Raji (cell line): ENCODE measurements around the gene HDGF.

Experiments
- POLR2A ChIP-seq: IDR thresholded peaks from 2 replicates; pipeline ENCODE4 v1.6.1; 2011; ENCODE audit warnings: low read depth, low read length, control low read depth; ENCODE audit not compliant: insufficient read depth

Gene HDGF

DNA sequence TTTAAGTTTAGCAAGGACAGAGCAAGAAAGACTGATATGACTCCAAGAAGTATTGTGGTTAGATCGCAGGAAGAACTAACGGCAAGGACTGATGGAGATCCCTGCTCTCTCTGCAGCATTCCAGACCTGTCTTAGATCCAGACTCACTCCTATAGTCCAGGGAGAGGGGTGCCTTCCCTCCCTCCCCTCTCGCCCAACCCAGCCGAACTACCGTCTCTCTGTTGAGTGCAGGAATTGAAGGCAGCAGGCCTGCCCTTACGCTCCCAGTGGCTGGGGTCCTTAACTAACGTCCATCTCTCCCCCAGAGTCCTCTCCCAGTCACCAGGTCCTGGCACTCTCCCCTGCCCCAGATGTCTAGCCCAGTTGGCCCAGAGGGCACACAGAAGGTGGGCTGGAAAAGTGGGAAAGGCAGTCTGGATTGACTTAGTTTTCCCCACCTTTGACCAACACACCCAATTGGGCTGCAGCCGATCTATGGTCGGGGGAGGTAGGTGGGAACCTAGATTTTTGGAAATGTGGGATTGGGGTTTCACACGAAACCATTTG lies 47.2 kb downstream of the HDGF start:
- no peak for TF ChIP-seq POLR2A

- no peak for TF ChIP-seq POLR2A
These were observed 47.7 kb downstream of the HDGF start for GRCh38 chr1:156703741-156704140.

DNA sequence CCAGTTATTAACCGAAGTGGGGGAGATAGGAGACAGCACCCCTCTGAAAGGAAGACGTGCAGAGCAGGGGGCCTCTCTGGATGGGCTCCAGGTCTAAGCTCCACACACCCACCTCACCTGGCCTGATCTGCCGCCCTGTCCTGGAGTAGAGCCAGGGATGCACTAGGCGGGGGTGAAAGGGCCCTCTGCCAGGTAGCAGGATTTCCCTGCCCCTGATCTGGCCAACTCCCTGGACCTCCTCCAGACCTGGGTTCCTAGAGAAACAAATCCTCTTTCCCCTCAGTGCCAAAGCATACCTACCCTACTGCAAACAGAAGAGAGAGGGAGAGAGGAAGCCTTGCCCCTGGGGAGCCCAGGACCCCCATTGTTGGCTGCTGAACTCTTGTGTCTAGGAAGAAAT lies 48.1 kb downstream of the HDGF start:
- no peak for TF ChIP-seq POLR2A

- TF ChIP-seq POLR2A: no peak
These were observed 50.5 kb downstream of the HDGF start for GRCh38 chr1:156700736-156701531.

DNA sequence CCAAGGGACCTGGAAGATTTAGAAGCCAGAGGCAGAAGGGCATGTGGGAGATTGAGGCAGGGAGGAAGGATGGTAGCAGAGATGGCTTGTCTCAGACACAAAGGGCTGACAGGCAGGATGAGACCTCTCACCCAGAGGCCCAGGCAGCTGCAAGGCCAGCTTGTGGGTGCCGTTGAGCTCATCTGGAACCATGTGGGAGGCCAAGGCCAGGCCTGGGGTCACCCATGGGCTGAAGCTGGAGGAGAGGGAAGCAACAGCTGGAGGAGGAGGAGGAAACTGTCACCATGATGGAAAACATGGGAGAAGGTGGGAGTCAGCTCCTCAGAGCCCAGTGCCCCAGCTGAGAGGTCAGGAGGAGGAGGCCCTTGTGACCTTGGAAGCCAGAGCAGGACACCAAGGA lies 52.5 kb downstream of the HDGF start:
- no peak for TF ChIP-seq POLR2A

DNA sequence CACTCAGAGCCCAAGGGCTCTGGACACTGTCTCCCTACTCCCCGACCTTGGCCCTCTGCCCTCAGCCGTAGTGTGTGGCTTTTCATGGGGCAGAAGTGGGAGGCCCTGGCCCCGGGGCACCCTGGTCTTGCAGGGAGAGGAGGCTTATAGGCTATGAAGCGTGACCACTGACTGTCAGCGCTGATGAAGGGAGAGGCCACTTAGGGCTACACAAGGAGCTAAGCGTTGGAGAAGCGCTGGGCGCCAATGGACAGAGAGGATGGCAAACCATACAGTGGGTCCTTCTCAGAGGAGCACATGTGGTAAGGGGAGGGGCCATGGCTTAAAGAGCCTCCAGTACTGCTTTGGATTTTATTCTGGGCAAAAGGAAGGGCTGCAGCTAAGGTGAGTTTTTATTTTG lies 54.0 kb downstream of the HDGF start:
- TF ChIP-seq POLR2A: no peak

DNA sequence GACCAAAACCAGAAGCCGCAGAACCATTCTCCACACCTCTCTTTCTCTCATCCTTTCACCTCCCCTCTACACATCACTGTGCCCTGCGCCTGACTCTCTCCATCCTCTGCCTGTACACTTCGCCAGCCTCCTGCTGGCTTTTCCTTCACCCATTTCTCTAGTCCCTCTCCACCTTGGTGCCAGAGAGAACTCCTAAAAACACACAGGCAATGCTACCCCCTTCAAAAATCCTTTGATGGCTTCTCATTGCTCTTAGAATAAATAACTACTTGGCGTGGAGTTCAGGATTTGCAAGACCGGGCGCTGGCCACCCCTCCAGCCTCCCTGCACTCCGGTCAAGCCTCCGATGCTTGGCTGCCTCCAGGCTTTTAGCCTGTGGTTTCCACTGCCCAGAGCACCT lies 54.7 kb downstream of the HDGF start:
- TF ChIP-seq POLR2A: no peak

DNA sequence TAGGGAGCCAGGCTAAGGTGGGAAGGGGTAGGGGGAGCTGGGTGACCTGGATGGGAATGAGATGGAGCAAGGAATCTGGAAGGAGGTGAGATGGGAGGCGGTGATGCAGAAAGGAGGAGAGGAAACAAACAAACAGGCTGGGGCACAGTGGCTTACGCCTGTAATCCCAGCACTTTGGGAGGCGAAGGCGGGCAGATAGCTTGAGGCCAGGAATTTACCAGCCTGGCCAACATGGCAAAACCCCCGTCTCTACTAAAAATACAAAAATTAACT lies 56.8 kb downstream of the HDGF start:
- TF ChIP-seq POLR2A: no peak

DNA sequence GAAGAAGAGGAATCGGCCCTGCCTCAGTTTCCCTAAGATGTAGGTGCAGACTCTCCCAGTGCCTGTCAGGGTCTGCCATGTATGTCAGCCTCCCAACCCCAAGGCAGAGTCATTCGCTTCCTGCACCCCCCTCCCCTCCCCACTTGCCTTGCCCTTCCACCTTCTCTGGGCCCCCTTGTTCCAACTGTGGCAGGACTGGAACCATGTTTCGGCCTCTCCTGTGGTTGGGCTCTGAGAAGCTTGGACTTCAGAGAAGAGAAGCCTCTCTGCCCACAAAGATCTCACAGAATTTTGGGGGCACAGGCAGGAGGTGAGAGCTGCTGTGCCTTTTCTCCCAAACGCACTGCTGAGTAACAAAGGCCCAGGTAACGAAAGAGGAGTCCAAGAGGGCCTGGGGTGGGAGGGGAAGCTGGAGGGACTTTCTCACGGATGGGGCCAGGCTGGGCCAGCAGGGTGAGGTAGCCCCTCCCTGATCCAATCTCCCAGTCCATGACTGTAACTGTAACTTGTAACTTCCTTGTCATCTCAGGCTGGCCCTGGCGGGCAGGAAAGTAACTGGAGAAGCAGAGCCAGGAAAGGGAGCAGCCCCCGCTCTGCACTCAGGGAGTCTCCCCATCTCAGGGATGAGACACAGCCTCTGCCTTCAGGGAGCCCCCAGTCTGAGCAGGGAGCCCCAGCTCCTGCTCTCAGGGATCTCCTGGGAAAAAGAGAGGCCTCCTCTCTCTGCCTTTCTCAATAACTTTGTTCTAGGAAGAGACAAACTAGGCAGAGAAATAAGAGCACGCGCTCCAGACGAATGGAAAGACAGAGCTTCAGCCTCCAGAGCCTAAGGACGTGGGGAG lies 57.4 kb downstream of the HDGF start:
- no peak for TF ChIP-seq POLR2A

- TF ChIP-seq POLR2A: no peak
These were observed 58.3 kb downstream of the HDGF start for GRCh38 chr1:156692925-156693847.

DNA sequence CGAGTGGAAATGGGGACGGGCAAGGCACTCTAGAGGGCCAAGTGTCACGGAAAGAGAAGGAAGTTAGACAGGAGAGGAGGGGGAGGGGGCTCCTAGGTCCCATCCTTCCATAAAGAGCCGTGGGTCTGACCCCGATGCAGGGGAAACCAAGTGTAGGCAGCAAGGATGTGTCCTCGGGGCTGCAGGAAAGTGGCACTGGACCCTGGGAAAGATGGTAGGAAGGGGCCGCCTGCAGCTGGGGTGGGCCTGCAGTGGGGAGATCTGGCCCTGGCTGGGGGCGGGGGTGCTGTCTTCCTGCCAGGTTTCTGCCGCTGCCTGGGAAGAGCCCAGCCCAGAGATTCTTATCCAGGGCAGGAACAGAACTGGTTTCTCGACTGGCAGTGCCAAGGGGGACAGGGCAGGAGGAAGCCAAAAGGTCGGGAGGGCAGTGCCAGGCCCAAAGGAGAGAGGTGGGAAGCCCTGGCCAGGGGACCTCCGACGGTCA lies 59.0 kb downstream of the HDGF start:
- TF ChIP-seq POLR2A: no peak
